H1 (cell line): ENCODE results near the gene GLCE. TPM values are rescaled to one million over a fixed set of nuclear protein-coding genes. Genes with fewer than 3 reads are reported as not detected.

ENCODE experiments used
- CTCF ChIA-PET: fragments of 300-600 bp; sonication (Branson Sonifier 250); formaldehyde crosslinking; loops from one replicate; lab custom pipeline; 2021; ENCODE audit not compliant: partially characterized antibody; lab: Charles Lee
- POLR2A ChIA-PET: fragments of 300-600 bp; sonication (Branson Sonifier 250); formaldehyde crosslinking; loops from one replicate; lab custom pipeline; 2021; ENCODE audit warnings: inconsistent platforms; ENCODE audit not compliant: partially characterized antibody; lab: Charles Lee
- DNase-seq, 2 experiments: peaks; one replicate each; pipeline versions ENCODE4 v3.0.0 to v3.0.0-alpha.2; 2010 to 2022; ENCODE audit warnings: low spot score in 2 of 2, low read depth in 1 of 2, mixed read lengths in 1 of 2
- FAIRE-seq: peaks from 2 replicates; lab custom pipeline; 2011; peaks lifted over from hg19 to GRCh38; lab: Jason Lieb, UNC
- H2AFZ ChIP-seq: 2 replicates; pipeline ENCODE4 v1.8.1; 2012; ENCODE audit warnings: low read length, inconsistent platforms
- H2AK5ac ChIP-seq: 2 replicates; pipeline ENCODE4 v1.6.1; 2013; ENCODE audit warnings: low read depth, low read length
- H2BK120ac ChIP-seq: replicated peaks from 2 replicates; pipeline ENCODE3; 2013; ENCODE audit warnings: low read depth, low read length, inconsistent platforms
- H2BK12ac ChIP-seq: 2 replicates; pipeline ENCODE4 v1.6.1; 2013; ENCODE audit warnings: low read depth, low read length
- H2BK15ac ChIP-seq: 2 replicates; pipeline ENCODE4 v1.6.1; 2013; ENCODE audit warnings: low read length
- H2BK20ac ChIP-seq: 2 replicates; pipeline ENCODE4 v1.6.1; 2013; ENCODE audit warnings: low read length
- H2BK5ac ChIP-seq: 2 replicates; pipeline ENCODE4 v1.6.1; 2013; ENCODE audit warnings: low read depth, low read length
- H3K14ac ChIP-seq: 2 replicates; pipeline ENCODE4 v1.6.1; 2013; ENCODE audit warnings: inconsistent platforms; ENCODE audit not compliant: insufficient read length
- H3K18ac ChIP-seq: 2 replicates; pipeline ENCODE4 v1.6.1; 2013; ENCODE audit warnings: low read length; ENCODE audit errors: extremely low read depth
- H3K23ac ChIP-seq: 2 replicates; pipeline ENCODE4 v1.6.1; 2013; ENCODE audit warnings: inconsistent platforms; ENCODE audit not compliant: insufficient read length
- H3K23me2 ChIP-seq: 2 replicates; pipeline ENCODE4 v1.6.1; 2013; ENCODE audit warnings: low read depth, low read length
- H3K27ac ChIP-seq: 2 replicates; pipeline ENCODE4 v1.6.1; 2011; ENCODE audit warnings: low read depth, low read length, inconsistent platforms
- H3K27me3 ChIP-seq, 4 experiments: replicated peaks in 1 of 4; 1 replicate in 1 of 4; 2 replicates in 3 of 4; pipeline versions ENCODE4 v1.6.1 to v1.8.1; 2011 to 2013; ENCODE audit warnings: low read length in 3 of 4, mild to moderate bottlenecking in 3 of 4, inconsistent platforms in 2 of 4, mixed read lengths in 2 of 4, moderate library complexity in 1 of 4; ENCODE audit not compliant: control insufficient read depth in 3 of 4, insufficient read depth in 3 of 4; ENCODE audit errors: extremely low read depth in 1 of 4
- H3K36me3 ChIP-seq, 4 experiments: 2 replicates each; pipeline versions ENCODE4 v1.6.1 to v1.8.1; 2011 to 2013; ENCODE audit warnings: mild to moderate bottlenecking in 4 of 4, low read length in 3 of 4, moderate library complexity in 2 of 4, control low read depth in 1 of 4, inconsistent platforms in 1 of 4; ENCODE audit not compliant: insufficient read depth in 4 of 4, control insufficient read depth in 2 of 4
- H3K4ac ChIP-seq: replicated peaks from 2 replicates; pipeline ENCODE3; 2013; ENCODE audit warnings: low read length, low read depth, mixed read lengths, inconsistent platforms; ENCODE audit not compliant: insufficient read length
- H3K4me1 ChIP-seq, 4 experiments: replicated peaks in 1 of 4; 1 replicate in 1 of 4; 2 replicates in 3 of 4; pipeline versions ENCODE4 v1.6.1 to v1.8.1; 2011 to 2013; ENCODE audit warnings: low read length in 3 of 4, inconsistent platforms in 2 of 4, mixed read lengths in 1 of 4; ENCODE audit not compliant: insufficient read depth in 4 of 4, control insufficient read depth in 3 of 4
- H3K4me2 ChIP-seq, 2 experiments: 2 replicates each; pipeline versions ENCODE4 v1.6.1 to v1.8.1; 2011 to 2013; ENCODE audit warnings: low read depth in 2 of 2, low read length in 2 of 2, control low read depth in 1 of 2, inconsistent platforms in 1 of 2, mild to moderate bottlenecking in 1 of 2; ENCODE audit not compliant: insufficient read depth in 1 of 2
- H3K4me3 ChIP-seq, 4 experiments: fragments of 200-600, 300-600 bp in 1 of 4; sonication (generic), shearing (Covaris generic), sonication (Bioruptor Twin) in 1 of 4; 2 replicates each; pipeline versions ENCODE4 v1.5.1 to v1.8.1; 2011 to 2016; ENCODE audit warnings: low read length in 4 of 4, low read depth in 3 of 4, control low read depth in 2 of 4, inconsistent platforms in 2 of 4, mild to moderate bottlenecking in 2 of 4, mixed read lengths in 1 of 4, moderate library complexity in 1 of 4; ENCODE audit not compliant: insufficient read depth in 2 of 4; ENCODE audit errors: extremely low read depth in 1 of 4
- H3K56ac ChIP-seq: replicated peaks from 2 replicates; pipeline ENCODE3; 2013; ENCODE audit warnings: low read depth, mild to moderate bottlenecking, mixed read lengths, low read length, inconsistent platforms; ENCODE audit not compliant: insufficient read length
- H3K79me1 ChIP-seq: 2 replicates; pipeline ENCODE4 v1.6.1; 2013; ENCODE audit warnings: low read depth, low read length, control low read depth
- H3K79me2 ChIP-seq, 2 experiments: 2 replicates each; pipeline versions ENCODE4 v1.6.1 to v1.8.1; 2012 to 2013; ENCODE audit warnings: low read length in 2 of 2, mild to moderate bottlenecking in 2 of 2, inconsistent platforms in 1 of 2; ENCODE audit not compliant: insufficient read depth in 2 of 2, control insufficient read depth in 1 of 2
- H3K9ac ChIP-seq, 4 experiments: replicated peaks in 1 of 4; 1 replicate in 1 of 4; 2 replicates in 3 of 4; pipeline versions ENCODE4 v1.6.1 to v1.8.1; 2011 to 2013; ENCODE audit warnings: low read depth in 3 of 4, low read length in 3 of 4, control low read depth in 2 of 4, mild to moderate bottlenecking in 2 of 4, moderate library complexity in 2 of 4, inconsistent platforms in 1 of 4; ENCODE audit errors: extremely low read depth in 1 of 4
- H3K9me3 ChIP-seq, 2 experiments: 2 replicates each; pipeline versions ENCODE4 v1.6.1 to v1.8.1; 2012 to 2013; ENCODE audit warnings: mild to moderate bottlenecking in 2 of 2, moderate library complexity in 2 of 2, control low read depth in 1 of 2, inconsistent platforms in 1 of 2, low read depth in 1 of 2, low read length in 1 of 2, mixed read lengths in 1 of 2; ENCODE audit not compliant: insufficient read depth in 2 of 2
- H4K20me1 ChIP-seq, 2 experiments: replicated peaks in 1 of 2; 2 replicates each; pipeline versions ENCODE3 to v1.8.1; 2011 to 2013; ENCODE audit warnings: inconsistent platforms in 2 of 2, low read length in 2 of 2, mild to moderate bottlenecking in 1 of 2; ENCODE audit not compliant: insufficient read depth in 2 of 2, control insufficient read depth in 1 of 2
- H4K5ac ChIP-seq: 2 replicates; pipeline ENCODE4 v1.6.1; 2013; ENCODE audit warnings: low read length, low read depth, mixed read lengths, inconsistent platforms; ENCODE audit not compliant: insufficient read length
- H4K8ac ChIP-seq: 2 replicates; pipeline ENCODE4 v1.8.0; 2013; ENCODE audit warnings: mild to moderate bottlenecking, moderate library complexity, low read length, inconsistent platforms; ENCODE audit not compliant: insufficient read depth; ENCODE audit errors: extremely low read depth
- H4K91ac ChIP-seq: replicated peaks from 2 replicates; pipeline ENCODE3; 2013; ENCODE audit warnings: low read length, mixed read lengths, inconsistent platforms; ENCODE audit not compliant: insufficient read length
- ATF3 ChIP-seq: IDR thresholded peaks from 2 replicates; pipeline ENCODE4 v1.6.1; 2011; ENCODE audit warnings: low read depth, mild to moderate bottlenecking, low read length; ENCODE audit not compliant: insufficient read depth
- CHD1 ChIP-seq: IDR thresholded peaks from 2 replicates; pipeline ENCODE4 v1.6.1; 2012; ENCODE audit warnings: low read depth, low read length, improper control_type of control experiment
- EP300 ChIP-seq, 2 experiments: IDR thresholded peaks; 1 replicate in 1 of 2; 2 replicates in 1 of 2; pipeline ENCODE4 v1.6.1; 2011 to 2012; ENCODE audit warnings: low read depth in 2 of 2, low read length in 2 of 2, mild to moderate bottlenecking in 2 of 2, borderline replicate concordance in 1 of 2, inconsistent platforms in 1 of 2, moderate library complexity in 1 of 2
- EZH2 ChIP-seq: fragments of 200-600 bp; sonication (generic); IDR thresholded peaks from 2 replicates; pipeline ENCODE4 v1.7.1; 2012; ENCODE audit warnings: low read depth, mild to moderate bottlenecking, moderate library complexity, low read length, inconsistent platforms; ENCODE audit not compliant: severe bottlenecking
- GABPA ChIP-seq: IDR thresholded peaks from 2 replicates; pipeline ENCODE4 v1.6.1; 2011; ENCODE audit warnings: mild to moderate bottlenecking, low read length, moderate library complexity, borderline replicate concordance; ENCODE audit not compliant: insufficient read depth
- JUN ChIP-seq: IDR thresholded peaks from 2 replicates; pipeline ENCODE4 v1.6.1; 2011; ENCODE audit warnings: low read depth, mild to moderate bottlenecking, improper control_type of control experiment, low read length
- PHF8 ChIP-seq: fragments of 200-600 bp; sonication (generic); conservative IDR thresholded peaks from 2 replicates; pipeline ENCODE4 v1.7.1; 2012; ENCODE audit warnings: low read depth, mild to moderate bottlenecking, inconsistent platforms, low read length, moderate library complexity
- RBBP5 ChIP-seq: IDR thresholded peaks from 2 replicates; pipeline ENCODE4 v1.7.1; 2012; ENCODE audit warnings: low read depth, mild to moderate bottlenecking, inconsistent platforms, low read length, moderate library complexity, borderline replicate concordance
- SIRT6 ChIP-seq: IDR thresholded peaks from one replicate; pipeline ENCODE4 v1.7.1; 2012; ENCODE audit warnings: low read length, inconsistent platforms
- TEAD4 ChIP-seq: IDR thresholded peaks from 2 replicates; pipeline ENCODE4 v1.6.1; 2012; ENCODE audit warnings: low read depth, low read length, inconsistent platforms, mixed read lengths
- WGBS, 2 experiments: shearing (Covaris generic) in 1 of 2; methylation state at CpG; one replicate each; pipeline versions ENCODE4 v1.1.6 to v1.1.7; 2013 to 2015; ENCODE audit warnings: low lambda C conversion rate in 2 of 2, mixed read lengths in 2 of 2, inconsistent platforms in 1 of 2, low coverage in 1 of 2, missing lambda C conversion rate in 1 of 2; ENCODE audit not compliant: insufficient replicate concordance in 2 of 2, insufficient coverage in 1 of 2, insufficient read length in 1 of 2; ENCODE audit errors: extremely low coverage in 1 of 2, missing lambda C conversion rate in 1 of 2; 5-methylcytosine and 5-hydroxymethylcytosine counted together
- polyA plus RNA-seq, 7 experiments: library from polyadenylated mRNA; depleted of rRNA in 3 of 7; stranded (reverse) in 5 of 7; unstranded in 2 of 7; fragments of >200 nt in 5 of 7; fragments of 200-250 nt in 2 of 7; gene quantifications; 1 replicate in 5 of 7; 2 replicates in 1 of 7; 4 replicates in 1 of 7; pipeline versions ENCODE4 v1.2.1 to v1.2.3, GENCODE V29; 2011 to 2013; ENCODE audit warnings: missing spikeins in 2 of 7, mixed read lengths in 2 of 7
- total RNA-seq: library from RNA; stranded (reverse); fragmentation: NEBNext Ultra II Directional; extraction: Animal tissue kit (Norgen Biotek cat#: 25700); gene quantifications from 2 replicates; pipeline ENCODE4 v1.2.1, GENCODE V29; 2021

Gene GLCE
- total and polyA plus RNA-seq, 2 of the 8 experiments (the other 6 are each of a cell fraction or from before 2014, with no cell fraction given) = 17.1 to 22.7 TPM

- WGBS, 2 experiments = 80% methylated on average over 8 of the region's 8 CpGs; no CpG with 5 or more reads in 1 of the 2 experiments
- POLR2A ChIA-PET = interaction anchor here (1.2 to 3.2 kb wide), 3 partner anchors 10 to 163 kb away, joined by 3 to 10 read pairs (median 6); partner anchors contain the start of genes PAQR5 and RPLP1
- DNase-seq = no peak
Observed at GRCh38 chr15:69289342-69290146, 129.1 kb downstream of the GLCE start.

More at GRCh38 chr15:69289342-69290146, 129.1 kb downstream of the GLCE start:
- Histone ChIP-seq H3K23me2 (no peaks in the 10 kb centered on the region; the same call in 1 of the 2 replicates), H2BK15ac (no peak overlapping the region), H4K8ac (no peak overlapping the region), H4K5ac (no peak overlapping the region), H3K27ac (no peak overlapping the region), H3K4me2 (no peak overlapping the region), H2BK20ac (no peak overlapping the region), H4K91ac (no peak overlapping the region), H3K79me1 (no peaks in the 10 kb centered on the region), H3K4me1 (0 out of 7 replicates have a peak, but pooled peaks cover 0 to 2% (median 0%) of the 10 kb centered on the region in 4 experiments), H3K18ac (no peak overlapping the region), H3K36me3 (no peaks in the 10 kb centered on the region), H3K14ac (no peak overlapping the region), H3K9ac (no peak overlapping the region), H3K4ac (no peak overlapping the region), H2BK12ac (no peak overlapping the region), H2AK5ac (no peak overlapping the region), H3K79me2 (no peaks in the 10 kb centered on the region), H4K20me1 (no peaks in the 10 kb centered on the region), H2AFZ (peak overlapping the region; percentile 6; the same call in 1 of the 2 replicates), H2BK120ac (no peak overlapping the region), H3K56ac (no peak overlapping the region), H3K4me3 (no peak overlapping the region), H3K23ac (no peak overlapping the region), H2BK5ac (no peak overlapping the region), H3K27me3 (no peaks in the 10 kb centered on the region; a peak in 1 of 7 replicates), H3K9me3 (no peaks in the 10 kb centered on the region)
- CTCF ChIA-PET = interaction anchor here (0.8 to 5.6 kb wide), 7 partner anchors 10 to 258 kb away, joined by 3 to 26 read pairs (median 5); no protein-coding TSS in a partner anchor
- TF ChIP-seq JUN = no peak
- no peak for TF ChIP-seq TEAD4
- no peak for TF ChIP-seq SIRT6
- no peak for TF ChIP-seq EP300 (IDR thresholded peaks at IDR 0.05; ENCODE audit: borderline replicate concordance in 1 of 2, low read depth in 2 of 2, low read length in 2 of 2)
- TF ChIP-seq EZH2 = no peak
- TF ChIP-seq CHD1 = no peak
- TF ChIP-seq GABPA = no peak
- no peak for TF ChIP-seq RBBP5
- no peak for TF ChIP-seq ATF3
- no peak for TF ChIP-seq PHF8
- peak; percentile 39 for FAIRE-seq
